K562 (cell line): ENCODE data around the gene CAPN8. TPM values are rescaled to one million over a fixed set of nuclear protein-coding genes. Genes with fewer than 3 reads are reported as not detected.

ENCODE experiments used
- ATAC-seq: fragments of 200-7000 bp; cut with Tn5 transposase; 3 replicates; pipeline ENCODE4 v1.9.1; 2020; ENCODE audit warnings: moderate library complexity
- BruUV-seq: library from RNA; stranded (reverse); fragments of 400-500 nt; replicated peaks from 2 replicates; lab custom pipeline; 2021; lab: Mats Ljungman, UMichigan
- CTCF ChIA-PET: fragments of 300-600 bp; formaldehyde crosslinking; extraction: SDS; loops from one replicate; lab custom pipeline; 2021; ENCODE audit warnings: low intra/inter-chr PET ratio; lab: Yijun Ruan, JAX
- POLR2A ChIA-PET: fragments of 300-600, 350-650 bp; sonication (Branson Sonifier 250); formaldehyde crosslinking; extraction: SDS; loops from one replicate; lab custom pipeline; 2021; ENCODE audit warnings: antibody characterized with exemption, inconsistent platforms; lab: Yijun Ruan, JAX
- DNase-seq, 4 experiments: peaks; one replicate each; pipeline versions ENCODE4 v3.0.0 to v3.0.0-alpha.2; 2011 to 2018; ENCODE audit warnings: low spot score in 3 of 4, mixed read lengths in 3 of 4; ENCODE audit errors: extremely low read depth in 1 of 4
- FAIRE-seq: peaks from 2 replicates; lab custom pipeline; 2011; peaks lifted over from hg19 to GRCh38; lab: Jason Lieb, UNC
- H2AFZ ChIP-seq: 2 replicates; pipeline ENCODE4 v1.6.0; 2011; ENCODE audit warnings: low read depth, low read length, control low read depth, inconsistent platforms
- H3K27ac ChIP-seq: fragments of 200-600 bp; 3 replicates; pipeline ENCODE4 v1.8.0; 2011; ENCODE audit warnings: low read depth, mild to moderate bottlenecking, control low read depth, inconsistent platforms, low read length, moderate library complexity, mixed read lengths; ENCODE audit errors: extremely low read depth
- H3K27me3 ChIP-seq, 2 experiments: fragments of 300-600 bp in 1 of 2; 2 replicates in 1 of 2; 3 replicates in 1 of 2; pipeline versions ENCODE4 v1.6.0 to v1.8.0; 2011; ENCODE audit warnings: inconsistent platforms in 2 of 2, low read length in 2 of 2, mild to moderate bottlenecking in 1 of 2, mixed read lengths in 1 of 2, moderate library complexity in 1 of 2; ENCODE audit not compliant: control insufficient read depth in 2 of 2, insufficient read depth in 2 of 2
- H3K36me3 ChIP-seq: fragments of 300-600 bp; 3 replicates; pipeline ENCODE4 v1.8.0; 2011; ENCODE audit warnings: mild to moderate bottlenecking, low read length, inconsistent platforms; ENCODE audit not compliant: control insufficient read depth, insufficient read depth
- H3K4me1 ChIP-seq, 2 experiments: fragments of 200-600 bp in 1 of 2; replicated peaks in 1 of 2; 2 replicates in 1 of 2; 3 replicates in 1 of 2; pipeline versions ENCODE4 v1.5.1 to v1.8.0; 2011; ENCODE audit warnings: inconsistent platforms in 2 of 2, low read length in 2 of 2, mild to moderate bottlenecking in 1 of 2, mixed read lengths in 1 of 2, moderate library complexity in 1 of 2; ENCODE audit not compliant: control insufficient read depth in 2 of 2, insufficient read depth in 2 of 2
- H3K4me2 ChIP-seq: 2 replicates; pipeline ENCODE4 v1.6.1; 2011; ENCODE audit warnings: low read length, control low read depth, inconsistent platforms, mixed read lengths; ENCODE audit not compliant: insufficient read depth
- H3K4me3 ChIP-seq: fragments of 200-600 bp; sonication (generic), shearing (Covaris generic); 2 replicates; pipeline ENCODE4 v1.5.1; 2016; ENCODE audit warnings: control low read depth, inconsistent platforms
- H3K79me2 ChIP-seq: fragments of 200-600 bp; 3 replicates; pipeline ENCODE4 v1.8.0; 2011; ENCODE audit warnings: low read length, inconsistent platforms; ENCODE audit not compliant: control insufficient read depth, insufficient read depth
- H3K9ac ChIP-seq, 2 experiments: 2 replicates each; pipeline versions ENCODE4 v1.6.0 to v1.6.1; 2011; ENCODE audit warnings: low read depth in 2 of 2, low read length in 2 of 2, control low read depth in 1 of 2, inconsistent platforms in 1 of 2, mild to moderate bottlenecking in 1 of 2, mixed read lengths in 1 of 2; ENCODE audit not compliant: insufficient read depth in 1 of 2
- H3K9me1 ChIP-seq: one replicate; pipeline ENCODE4 v1.6.0; 2011; ENCODE audit warnings: inconsistent platforms, mild to moderate bottlenecking, low read length, moderate library complexity; ENCODE audit not compliant: control insufficient read depth, insufficient read depth
- H3K9me3 ChIP-seq: replicated peaks from 2 replicates; pipeline ENCODE4 v1.5.1; 2011; ENCODE audit warnings: low read depth, low read length, inconsistent platforms; ENCODE audit not compliant: control insufficient read depth, insufficient read depth
- H4K20me1 ChIP-seq: replicated peaks from 2 replicates; pipeline ENCODE4 v1.6.1; 2011; ENCODE audit warnings: low read length, inconsistent platforms, mixed read lengths; ENCODE audit not compliant: control insufficient read depth, insufficient read depth
- ADNP ChIP-seq: fragments of 200-800 bp; sonication (Bioruptor generic); IDR thresholded peaks from 2 replicates; pipeline ENCODE4 v1.6.1; 2016; ENCODE audit warnings: missing genetic modification characterization, missing compliant biosample characterization
- BCOR ChIP-seq: fragments of 450-650 bp; IDR thresholded peaks from 2 replicates; pipeline ENCODE4 v1.6.1; 2016
- CHD4 ChIP-seq: fragments of 200-600 bp; sonication (generic); IDR thresholded peaks from 3 replicates; pipeline ENCODE4 v1.6.1; 2012; ENCODE audit warnings: low read depth, mild to moderate bottlenecking, mixed read lengths, low read length, inconsistent platforms; ENCODE audit not compliant: insufficient read depth, insufficient replicate concordance, poor library complexity, severe bottlenecking
- FOS ChIP-seq: IDR thresholded peaks from 3 replicates; pipeline ENCODE4 v1.6.1; 2011; ENCODE audit not compliant: insufficient read length; ENCODE audit errors: extremely low read depth
- HINFP ChIP-seq: fragments of 450-650 bp; conservative IDR thresholded peaks from 2 replicates; pipeline ENCODE4 v1.6.1; 2016; ENCODE audit warnings: missing genetic modification characterization, low read depth, mild to moderate bottlenecking, control low read depth, missing compliant biosample characterization
- KDM1A ChIP-seq, 2 experiments: fragments of 450-650 bp; IDR thresholded peaks; 2 replicates each; pipeline ENCODE4 v1.6.1; 2016; ENCODE audit warnings: mild to moderate bottlenecking in 2 of 2
- MAZ ChIP-seq, 2 experiments: fragments of 450-650 bp in 1 of 2; sonication (generic) in 1 of 2; formaldehyde crosslinking; IDR thresholded peaks in 1 of 2; conservative IDR thresholded peaks in 1 of 2; 2 replicates each; pipeline versions ENCODE4 v1.4.0 to v1.5.0; 2020; ENCODE audit warnings: mild to moderate bottlenecking in 1 of 2, missing genetic modification reagents in 1 of 2
- MCM3 ChIP-seq: fragments of 450-650 bp; IDR thresholded peaks from 2 replicates; pipeline ENCODE4 v1.6.1; 2016
- MTA3 ChIP-seq: fragments of 450-650 bp; formaldehyde crosslinking; IDR thresholded peaks from 2 replicates; pipeline ENCODE4 v1.6.1; 2017; ENCODE audit warnings: mild to moderate bottlenecking, borderline replicate concordance
- RBM25 ChIP-seq: fragments of 200-400 bp; formaldehyde crosslinking; IDR thresholded peaks from 2 replicates; pipeline ENCODE4 v1.6.1; 2018; ENCODE audit warnings: low read length, low read depth, moderate library complexity; ENCODE audit not compliant: severe bottlenecking
- SMARCA5 ChIP-seq: fragments of 450-650 bp; IDR thresholded peaks from 2 replicates; pipeline ENCODE4 v1.6.1; 2016
- TAF15 ChIP-seq: fragments of 200-400 bp; formaldehyde crosslinking; IDR thresholded peaks from 2 replicates; pipeline ENCODE4 v1.6.1; 2017; ENCODE audit warnings: mild to moderate bottlenecking, low read depth, low read length, moderate library complexity
- TBP ChIP-seq: optimal IDR thresholded peaks from 2 replicates; pipeline ENCODE3; 2011; ENCODE audit warnings: low read depth, low read length, improper control_type of control experiment
- ZHX1 ChIP-seq: fragments of 150-350 bp; conservative IDR thresholded peaks from 2 replicates; pipeline ENCODE4 v1.6.1; 2014; ENCODE audit warnings: low read length
- ZNF165 ChIP-seq: fragments of 250-450 bp; sonication (Bioruptor Pico); IDR thresholded peaks from 2 replicates; pipeline ENCODE4 v1.4.0; 2020; ENCODE audit warnings: borderline replicate concordance
- WGBS: fragments of 100-300 bp; shearing (Covaris generic); methylation state at CpG from one replicate; pipeline ENCODE4 v1.1.6; 2016; ENCODE audit warnings: low coverage, mixed read lengths; ENCODE audit not compliant: insufficient coverage; ENCODE audit errors: missing lambda C conversion rate; 5-methylcytosine and 5-hydroxymethylcytosine counted together
- in situ Hi-C: fragments of 300-500 bp; cut with MboI; formaldehyde crosslinking; loops from 4 replicates; pipeline ENCODE4 v1.15.0; 2018; ENCODE audit warnings: inconsistent platforms, mixed read lengths
- intact Hi-C: fragments of 100-400 bp; cut with micrococcal nuclease; formaldehyde crosslinking; loops from 2 replicates; pipeline ENCODE4 v1.14.2; 2022
- polyA plus RNA-seq, 8 experiments: library from polyadenylated mRNA; depleted of rRNA in 4 of 8; stranded (reverse) in 5 of 8; unstranded in 3 of 8; fragments of >200 nt; fragmentation: Nextera tagmentation in 2 of 8; fragmentation: Illumina TruSeq in 1 of 8; extraction: Ambion mirVana in 2 of 8; extraction: Trizol in 1 of 8; gene quantifications; 2 replicates each; pipeline versions ENCODE4 v1.2.1 to v1.2.3, GENCODE V29; 2011 to 2014; ENCODE audit warnings: inconsistent platforms in 1 of 8, missing spikeins in 1 of 8
- total RNA-seq, 7 experiments: library from RNA; depleted of rRNA in 6 of 7; stranded (reverse); fragments of >200 nt in 6 of 7; fragmentation: Illumina TruSeq in 2 of 7; extraction: Trizol in 2 of 7; gene quantifications; 2 replicates each; pipeline versions ENCODE4 v1.2.1 to v1.2.3, GENCODE V29; 2011 to 2021; ENCODE audit warnings: low replicate concordance in 1 of 7

Gene CAPN8
- total and polyA plus RNA-seq, 9 of the 15 experiments (the other 6 are each of a cell fraction or from before 2014, with no cell fraction given): 0.06 TPM; not detected in 8

GRCh38 chr1:223524930-223525451 is 140.5 kb downstream of the CAPN8 start (continued):
- TF ChIP-seq HINFP (tag) (no peak), FOS (no peak), TAF15 (no peak), MCM3 (no peak)

GRCh38 chr1:223521150-223521549 is 144.4 kb downstream of the CAPN8 start:
- intact Hi-C loops (no loop called here), in situ Hi-C loops (no loop called here)
- Histone ChIP-seq H3K4me3 (no peak overlapping the region), H3K4me1 (no peaks in the 10 kb centered on the region), H3K4me2 (no peak overlapping the region), H3K9ac (no peak overlapping the region), H3K9me3 (no peaks in the 10 kb centered on the region), H3K36me3 (no peaks in the 10 kb centered on the region), H3K79me2 (no peaks in the 10 kb centered on the region), H3K9me1 (no peaks in the 10 kb centered on the region), H4K20me1 (no peaks in the 10 kb centered on the region), H2AFZ (no peak overlapping the region), H3K27ac (no peak overlapping the region), H3K27me3 (peaks cover 17 to 43% of the 10 kb centered on the region in 2 experiments; a peak in 4 of 5 replicates)
- ATAC-seq: no peak
- no peak for DNase-seq
- 13% methylated on average over 2 of the region's 2 CpGs for WGBS
- ChIA-PET CTCF (no interaction called here), POLR2A (interaction anchor here (1.0 kb wide), 1 partner anchor 377 kb away, joined by 3 read pairs; no protein-coding TSS in a partner anchor)
- no peak for TF ChIP-seq ZNF165
- peak in 1 of 2 experiments; percentile 46; a peak in 2 of 4 replicates for TF ChIP-seq KDM1A (IDR thresholded peaks at IDR 0.05)
- no peak for TF ChIP-seq CHD4
- TF ChIP-seq SMARCA5: peak; percentile 38; the same call in 1 of the 2 replicates
- TF ChIP-seq TBP: no peak
- peak; percentile 82 for TF ChIP-seq BCOR
- no peak for TF ChIP-seq ZHX1
- no peak for TF ChIP-seq MTA3
- TF ChIP-seq MAZ (CRISPR knock-in tag; conservative IDR thresholded peaks at IDR 0.05 in 1 of 2, IDR thresholded peaks at IDR 0.05 in 1 of 2): 0 out of 4 replicates have a peak, but pooled peaks of 1 of the 2 experiments have one; percentile 18
- TF ChIP-seq RBM25: peak; percentile 97
- peak; percentile 42; the same call in 1 of the 2 replicates for TF ChIP-seq ADNP (tag)
- no peak for FAIRE-seq
- no TSS peak for BruUV-seq
